Hepatic stellate cell (primary cell): ENCODE results near the gene MCHR2.
"Not testable (repeated sequence)": the region's sequence is repeated elsewhere in the genome, so short reads cannot be mapped to it uniquely, and the experiment has no call there.

Source experiments
- DNase-seq: peaks from one replicate; pipeline ENCODE4 v3.0.0; 2011; ENCODE audit warnings: low spot score

MCHR2 gene

GRCh38 chr6:99993533-99994251 lies at the start of gene MCHR2:
MCHR2 (minus strand) TSS chr6:99994223; CDS start chr6:99956147, 38,076 bp downstream.
- DNase-seq: no peak

GRCh38 chr6:100038546-100038945 lies 44.5 kb upstream of the MCHR2 start:
- DNase-seq: not testable (repeated sequence)

- DNase-seq: no peak
Observed at GRCh38 chr6:100035873-100036653, 42.0 kb upstream of the MCHR2 start.

GRCh38 chr6:100023798-100024197 lies 29.8 kb upstream of the MCHR2 start:
- DNase-seq: no peak

GRCh38 chr6:100022847-100023246 lies 28.8 kb upstream of the MCHR2 start:
- no peak for DNase-seq

- DNase-seq: no peak
Observed at GRCh38 chr6:100008857-100009256, 14.8 kb upstream of the MCHR2 start.

- peak; percentile 35 for DNase-seq
Observed at GRCh38 chr6:100001915-100002388, 7.9 kb upstream of the MCHR2 start.

GRCh38 chr6:99997141-99997540 lies 3.1 kb upstream of the MCHR2 start:
- DNase-seq: no peak

- no peak for DNase-seq
Observed at GRCh38 chr6:99995916-99996315, 1.9 kb upstream of the MCHR2 start.

GRCh38 chr6:99993146-99993532 lies 884 bp downstream of the MCHR2 start:
- no peak for DNase-seq

GRCh38 chr6:99991955-99992354 lies 2.1 kb downstream of the MCHR2 start:
- DNase-seq: no peak

GRCh38 chr6:99980741-99981140 lies 13.3 kb downstream of the MCHR2 start:
- DNase-seq: no peak

GRCh38 chr6:99979953-99980352 lies 14.1 kb downstream of the MCHR2 start:
- DNase-seq: no peak

- no peak for DNase-seq
Observed at GRCh38 chr6:99967052-99967451, 27.0 kb downstream of the MCHR2 start.

GRCh38 chr6:99960027-99960426 lies 34.0 kb downstream of the MCHR2 start:
- no peak for DNase-seq

- no peak for DNase-seq
Observed at GRCh38 chr6:99951016-99951805, 42.8 kb downstream of the MCHR2 start.

GRCh38 chr6:99946005-99946404 lies 48.0 kb downstream of the MCHR2 start:
- no peak for DNase-seq

- DNase-seq: no peak
Observed at GRCh38 chr6:99943846-99944245, 50.2 kb downstream of the MCHR2 start.

- DNase-seq: no peak
Observed at GRCh38 chr6:99940582-99940981, 53.4 kb downstream of the MCHR2 start.

- DNase-seq: peak; percentile 29
Observed at GRCh38 chr6:99933129-99933528, 60.9 kb downstream of the MCHR2 start.

- no peak for DNase-seq
Observed at GRCh38 chr6:99912657-99913056, 81.4 kb downstream of the MCHR2 start.
